ENCODE results near the gene PRPF19. TPM values are rescaled to one million over a fixed set of nuclear protein-coding genes. Genes with fewer than 3 reads are reported as not detected.

The PRPF19 gene
- total RNA-seq, 1 experiment from 2014 or later: 116 TPM

DNA sequence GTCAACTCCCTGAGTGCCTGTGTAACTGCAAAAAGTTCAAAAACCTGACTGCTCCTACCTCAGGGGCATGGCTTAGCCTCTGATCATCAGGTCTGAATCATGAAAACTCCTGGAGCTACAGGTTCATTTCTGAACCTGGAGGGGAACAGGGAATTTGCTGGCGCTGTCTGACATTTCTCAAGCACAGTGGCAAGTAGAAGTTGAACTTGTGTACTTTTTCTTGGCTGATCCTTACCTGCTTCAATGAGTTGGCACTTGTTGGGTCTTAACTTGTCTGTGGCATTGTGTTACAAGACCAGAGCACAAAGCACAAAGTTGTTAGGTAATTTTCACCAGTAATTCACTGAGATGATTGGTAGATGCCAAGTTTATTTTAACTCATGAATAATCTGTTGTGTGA lies 10.9 kb upstream of the PRPF19 start:
- ChIA-PET CTCF (no interaction called here), POLR2A (interaction anchor here (0.5 kb wide), 1 partner anchor 38 kb away, joined by 5 read pairs; no protein-coding TSS in a partner anchor)
- H3K4me3 Mint-ChIP-seq: no peak overlapping the region
- DNase-seq (ENCODE audit: low spot score) (no peak), ATAC-seq (no peak)
- H3K4me1 Mint-ChIP-seq: peaks cover 45% of the 10 kb centered on the region
- no peak for TF ChIP-seq ZNF263 (CRISPR knock-in tag; IDR thresholded peaks at IDR 0.05; ENCODE audit: low read depth)
- no peaks in the 10 kb centered on the region for H3K9me3 Mint-ChIP-seq
- H3K36me3 Mint-ChIP-seq: peaks cover 8% of the 10 kb centered on the region
- peaks cover 2% of the 10 kb centered on the region for H3K27me3 Mint-ChIP-seq (ENCODE audit: low read depth)
- no peak overlapping the region for H3K27ac Mint-ChIP-seq

- POLR2A ChIA-PET: interaction anchor here (0.5 kb wide), 1 partner anchor 38 kb away, joined by 5 read pairs; no protein-coding TSS in a partner anchor
- Mint-ChIP-seq H3K4me3 (peak overlapping the region; percentile 4; the same call in 1 of the 2 replicates), H3K36me3 (peaks cover 7% of the 10 kb centered on the region), H3K27ac (no peak overlapping the region), H3K27me3 (ENCODE audit: low read depth) (peaks cover 7% of the 10 kb centered on the region), H3K9me3 (no peaks in the 10 kb centered on the region), H3K4me1 (peaks cover 49% of the 10 kb centered on the region)
- ATAC-seq (no peak), DNase-seq (ENCODE audit: low spot score) (no peak)
- CTCF ChIA-PET: interaction anchor here (1.7 to 4.2 kb wide), 2 partner anchors 29 to 141 kb away, joined by 5 to 13 read pairs; no protein-coding TSS in a partner anchor
- TF ChIP-seq ZNF423 (CRISPR knock-in tag; IDR thresholded peaks at IDR 0.05) (no peak), MLX (CRISPR knock-in tag; IDR thresholded peaks at IDR 0.05) (no peak), NFE2L1 (CRISPR knock-in tag; IDR thresholded peaks at IDR 0.05) (no peak), ETV6 (CRISPR knock-in tag; IDR thresholded peaks at IDR 0.05) (no peak)
- TF ChIP-seq, protein P1, sequence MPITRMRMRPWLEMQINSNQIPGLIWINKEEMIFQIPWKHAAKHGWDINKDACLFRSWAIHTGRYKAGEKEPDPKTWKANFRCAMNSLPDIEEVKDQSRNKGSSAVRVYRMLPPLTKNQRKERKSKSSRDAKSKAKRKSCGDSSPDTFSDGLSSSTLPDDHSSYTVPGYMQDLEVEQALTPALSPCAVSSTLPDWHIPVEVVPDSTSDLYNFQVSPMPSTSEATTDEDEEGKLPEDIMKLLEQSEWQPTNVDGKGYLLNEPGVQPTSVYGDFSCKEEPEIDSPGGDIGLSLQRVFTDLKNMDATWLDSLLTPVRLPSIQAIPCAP (CRISPR knock-in tag; IDR thresholded peaks at IDR 0.05): no peak
Observed at GRCh38 chr11:60916669-60917206, 10.4 kb upstream of the PRPF19 start.

DNA sequence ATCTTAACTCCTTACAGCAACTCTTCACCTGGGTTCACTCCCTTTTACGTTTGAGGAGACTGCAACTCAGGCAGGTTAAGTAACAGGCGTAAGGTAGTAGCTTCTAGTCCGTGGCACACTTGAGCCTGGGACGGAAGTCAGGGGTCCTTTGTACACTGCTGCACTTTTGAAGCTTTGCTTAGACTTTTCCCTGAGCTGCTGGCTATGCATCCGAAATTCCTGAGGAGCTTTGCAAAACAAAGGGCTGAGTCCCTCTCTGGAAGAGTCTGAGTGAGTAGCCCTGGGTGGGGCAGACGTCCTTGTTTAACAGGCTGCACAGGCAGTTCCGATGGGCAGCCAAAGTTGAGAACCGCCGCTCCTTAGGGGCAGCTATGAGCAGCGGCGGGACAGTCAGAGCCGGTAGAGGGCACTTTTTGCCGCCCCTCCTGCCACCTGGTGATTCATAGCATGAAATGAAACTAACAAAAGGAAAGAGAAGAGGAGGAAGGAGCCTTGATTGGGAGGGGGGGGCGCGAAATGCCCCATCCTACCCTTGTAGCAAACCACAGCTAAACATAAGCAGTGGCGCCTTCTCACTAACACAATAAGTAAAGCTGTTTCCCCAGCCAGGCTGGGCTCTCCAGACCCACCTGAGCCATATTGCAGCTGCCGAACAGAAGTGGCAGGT lies 9.0 kb upstream of the PRPF19 start:
- Mint-ChIP-seq H3K36me3 (peaks cover 1% of the 10 kb centered on the region; the same call in 1 of the 2 replicates), H3K27ac (peak overlapping the region; percentile 96), H3K9me3 (no peaks in the 10 kb centered on the region), H3K27me3 (ENCODE audit: low read depth) (peaks cover 20% of the 10 kb centered on the region), H3K4me1 (peaks cover 49% of the 10 kb centered on the region), H3K4me3 (peak overlapping the region; percentile 94)
- no peak for TF ChIP-seq GRHL2 (CRISPR knock-in tag; IDR thresholded peaks at IDR 0.05; ENCODE audit: insufficient replicate concordance, severe bottlenecking)
- 0 out of 2 replicates have a peak, but pooled peaks have one; percentile 34 for TF ChIP-seq ETV6 (CRISPR knock-in tag; IDR thresholded peaks at IDR 0.05)
- peak; percentile 68 for ATAC-seq
- ChIA-PET POLR2A (interaction anchor here (1.7 kb wide), 1 partner anchor 9 kb away, joined by 11 read pairs; the partner anchor contains the start of gene TMEM132A), CTCF (interaction anchor here (0.6 to 5.6 kb wide), 20 partner anchors 8 to 272 kb away, joined by 3 to 51 read pairs (median 5); partner anchors contain the start of genes PRPF19, SLC15A3 and TMEM132A)
- DNase-seq (ENCODE audit: low spot score): peak; percentile 65

DNA sequence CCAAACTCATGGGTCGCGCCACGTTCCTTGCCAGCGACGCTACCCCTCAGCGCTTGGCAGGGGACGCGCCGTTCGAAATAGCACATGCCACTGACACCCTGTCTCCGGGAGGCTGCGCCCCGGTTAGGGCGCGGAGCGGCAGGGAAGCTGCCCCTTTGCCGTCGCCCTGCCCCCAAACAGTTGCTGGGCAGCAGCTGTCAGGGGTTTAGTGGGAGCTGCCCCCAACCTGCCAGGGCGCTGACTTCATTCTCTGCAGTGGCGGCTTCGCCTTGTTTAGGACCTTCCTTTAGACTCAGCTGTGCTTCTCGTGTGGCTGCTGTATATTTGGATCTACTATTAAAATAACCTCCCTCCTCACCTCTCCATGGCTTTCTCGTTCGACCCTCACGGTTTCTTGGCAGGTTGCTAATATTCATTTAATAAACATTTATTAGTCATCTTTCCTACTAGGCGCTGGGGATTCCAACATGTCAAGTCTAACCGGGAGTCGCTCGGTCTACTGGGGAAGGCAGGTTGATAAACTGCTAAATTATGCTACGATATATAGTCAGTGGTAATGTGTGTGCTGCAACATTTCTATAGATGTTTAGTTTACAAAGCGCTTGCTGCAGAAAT lies 8.4 kb upstream of the PRPF19 start:
- ChIA-PET POLR2A (interaction anchor here (0.7 to 1.7 kb wide), 3 partner anchors 9 to 203 kb away, joined by 3 to 11 read pairs (median 4); partner anchors contain the start of gene TMEM132A), CTCF (interaction anchor here (0.6 to 5.6 kb wide), 21 partner anchors 9 to 272 kb away, joined by 3 to 51 read pairs (median 5); partner anchors contain the start of genes PRPF19, SLC15A3 and TMEM132A)
- ATAC-seq (no peak), DNase-seq (ENCODE audit: low spot score) (no peak)
- Mint-ChIP-seq H3K27ac (peak overlapping the region; percentile 96), H3K36me3 (no peaks in the 10 kb centered on the region; the same call in 1 of the 2 replicates), H3K9me3 (peaks cover under 1% of the 10 kb centered on the region; the same call in 1 of the 2 replicates), H3K4me1 (peaks cover 49% of the 10 kb centered on the region), H3K4me3 (peak overlapping the region; percentile 94), H3K27me3 (ENCODE audit: low read depth) (peaks cover 27% of the 10 kb centered on the region)
- TF ChIP-seq JUN (CRISPR knock-in tag; IDR thresholded peaks at IDR 0.05): no peak
- TF ChIP-seq ZNF423 (CRISPR knock-in tag; IDR thresholded peaks at IDR 0.05): 0 out of 2 replicates have a peak, but pooled peaks have one; percentile 2
- no peak for TF ChIP-seq HMGA2 (CRISPR knock-in tag; IDR thresholded peaks at IDR 0.05)
- TF ChIP-seq NR3C1 (CRISPR knock-in tag; conservative IDR thresholded peaks at IDR 0.05; ENCODE audit: low read depth): no peak
